GM19395 (cell line): ENCODE measurements around the gene MACROD1.
A peak's percentile ranks its signal among the peaks of the same experiment; 100 is the strongest.
"Not testable (repeated sequence)": the region's sequence is repeated elsewhere in the genome, so short reads cannot be mapped to it uniquely, and the experiment has no call there.

Source experiments
- ATAC-seq: cut with Tn5 transposase; IDR thresholded peaks from one replicate; pipeline ENCODE4 v1.9.1; 2021; ENCODE audit warnings: mild to moderate bottlenecking, moderate library complexity; ENCODE audit not compliant: unreplicated experiment

The MACROD1 gene

GRCh38 chr11:64185693-64186491 is 20.0 kb upstream of the MACROD1 start, which contains the start of gene STIP1:
Gene STIP1 (plus strand): TSS chr11:64186171. CDS start chr11:64186262, 91 bp downstream.
- ATAC-seq, result peak; percentile 83

GRCh38 chr11:64185175-64185692 is 19.3 kb upstream of the MACROD1 start:
- ATAC-seq, result peak; percentile 27

GRCh38 chr11:64183890-64184289 is 18.0 kb upstream of the MACROD1 start:
- no peak for ATAC-seq

- ATAC-seq, result no peak
These were observed 15.8 kb upstream of the MACROD1 start for GRCh38 chr11:64181506-64182411.

- no peak for ATAC-seq
These were observed 15.0 kb upstream of the MACROD1 start for GRCh38 chr11:64180891-64181290.

- no peak for ATAC-seq
These were observed 13.2 kb upstream of the MACROD1 start for GRCh38 chr11:64178951-64179639.

GRCh38 chr11:64178203-64178602 is 12.3 kb upstream of the MACROD1 start:
- ATAC-seq, result no peak

GRCh38 chr11:64176751-64177150 is 10.8 kb upstream of the MACROD1 start:
- ATAC-seq, result no peak

GRCh38 chr11:64173616-64174355 is 7.9 kb upstream of the MACROD1 start:
- ATAC-seq, result no peak

GRCh38 chr11:64170419-64170818 is 4.5 kb upstream of the MACROD1 start:
- no peak for ATAC-seq

GRCh38 chr11:64165481-64165841 is 452 bp downstream of the MACROD1 start:
- ATAC-seq, result peak; percentile 10

GRCh38 chr11:64164392-64165312 is 1.3 kb downstream of the MACROD1 start:
- no peak for ATAC-seq

- ATAC-seq, result no peak
These were observed 2.0 kb downstream of the MACROD1 start for GRCh38 chr11:64163951-64164350.

GRCh38 chr11:64162769-64163168 is 3.1 kb downstream of the MACROD1 start:
- not testable (repeated sequence) for ATAC-seq

- no peak for ATAC-seq
These were observed 4.9 kb downstream of the MACROD1 start for GRCh38 chr11:64161037-64161436.

GRCh38 chr11:64157631-64158394 is 8.1 kb downstream of the MACROD1 start:
- ATAC-seq, result no peak

GRCh38 chr11:64156235-64157011 is 9.5 kb downstream of the MACROD1 start:
- no peak for ATAC-seq

- ATAC-seq, result no peak
These were observed 12.1 kb downstream of the MACROD1 start for GRCh38 chr11:64153812-64154211.
